H9 (cell line): ENCODE results near the gene GTF3C6. TPM values are rescaled to one million over a fixed set of nuclear protein-coding genes. Genes with fewer than 3 reads are reported as not detected.

ENCODE experiments used
- DNase-seq: peaks from one replicate; pipeline ENCODE4 v3.0.0-alpha.2; 2017
- H2AFZ ChIP-seq: one replicate; pipeline ENCODE4 v1.6.1; 2013; ENCODE audit warnings: mild to moderate bottlenecking, low read length, control low read depth, moderate library complexity
- H2AK5ac ChIP-seq: 2 replicates; pipeline ENCODE4 v1.6.1; 2013; ENCODE audit warnings: low read length, control low read depth, mixed read lengths; ENCODE audit not compliant: insufficient read length
- H2BK120ac ChIP-seq: one replicate; pipeline ENCODE4 v1.6.1; 2013; ENCODE audit warnings: low read depth, mild to moderate bottlenecking, low read length, control low read depth, inconsistent platforms; ENCODE audit not compliant: poor library complexity, severe bottlenecking
- H2BK12ac ChIP-seq: 2 replicates; pipeline ENCODE4 v1.6.1; 2013; ENCODE audit warnings: low read length, control low read depth, mixed read lengths, low read depth; ENCODE audit not compliant: insufficient read length
- H2BK15ac ChIP-seq: 2 replicates; pipeline ENCODE4 v1.6.1; 2013; ENCODE audit warnings: low read depth, low read length, control low read depth
- H2BK20ac ChIP-seq: one replicate; pipeline ENCODE4 v1.6.1; 2013; ENCODE audit warnings: low read depth, mild to moderate bottlenecking, low read length, control low read depth, inconsistent platforms; ENCODE audit not compliant: poor library complexity, severe bottlenecking
- H2BK5ac ChIP-seq: 2 replicates; pipeline ENCODE4 v1.6.1; 2013; ENCODE audit warnings: low read length, control low read depth, mixed read lengths; ENCODE audit not compliant: insufficient read length
- H3K14ac ChIP-seq: 2 replicates; pipeline ENCODE4 v1.6.1; 2013; ENCODE audit warnings: low read length, control low read depth; ENCODE audit not compliant: insufficient read depth
- H3K18ac ChIP-seq: 2 replicates; pipeline ENCODE4 v1.6.1; 2013; ENCODE audit warnings: low read depth, mild to moderate bottlenecking, mixed read lengths, low read length, control low read depth; ENCODE audit not compliant: insufficient read length
- H3K23ac ChIP-seq: 2 replicates; pipeline ENCODE4 v1.6.1; 2013; ENCODE audit warnings: low read length, control low read depth, mixed read lengths, low read depth; ENCODE audit not compliant: insufficient read length
- H3K23me2 ChIP-seq: 2 replicates; pipeline ENCODE4 v1.6.1; 2013; ENCODE audit warnings: low read depth, mild to moderate bottlenecking, mixed read lengths, low read length, control low read depth; ENCODE audit not compliant: insufficient read length, poor library complexity, severe bottlenecking
- H3K27ac ChIP-seq: 2 replicates; pipeline ENCODE4 v1.5.1; 2013; ENCODE audit warnings: low read length, control low read depth, mixed read lengths, low read depth; ENCODE audit not compliant: insufficient read length
- H3K27me3 ChIP-seq: 2 replicates; pipeline ENCODE4 v1.6.1; 2013; ENCODE audit warnings: low read length, control low read depth, inconsistent platforms; ENCODE audit not compliant: insufficient read depth
- H3K4ac ChIP-seq: 2 replicates; pipeline ENCODE4 v1.6.1; 2013; ENCODE audit warnings: low read depth, mild to moderate bottlenecking, control low read depth, inconsistent platforms, low read length, moderate library complexity
- H3K4me1 ChIP-seq: 2 replicates; pipeline ENCODE4 v1.6.1; 2013; ENCODE audit warnings: low read length, control low read depth, inconsistent platforms; ENCODE audit not compliant: insufficient read depth
- H3K4me2 ChIP-seq: 2 replicates; pipeline ENCODE4 v1.6.1; 2013; ENCODE audit warnings: low read length, control low read depth, mixed read lengths; ENCODE audit not compliant: insufficient read length, insufficient read depth
- H3K56ac ChIP-seq: 2 replicates; pipeline ENCODE4 v1.6.1; 2013; ENCODE audit warnings: low read depth, mild to moderate bottlenecking, mixed read lengths, low read length, control low read depth; ENCODE audit not compliant: insufficient read length
- H3K79me1 ChIP-seq: 2 replicates; pipeline ENCODE4 v1.6.1; 2013; ENCODE audit warnings: low read depth, mild to moderate bottlenecking, moderate library complexity, low read length, control low read depth, inconsistent platforms; ENCODE audit not compliant: insufficient read depth, poor library complexity, severe bottlenecking
- H3K79me2 ChIP-seq: 2 replicates; pipeline ENCODE4 v1.6.1; 2013; ENCODE audit warnings: low read length, control low read depth, inconsistent platforms; ENCODE audit not compliant: insufficient read depth
- H3K9ac ChIP-seq: 2 replicates; pipeline ENCODE4 v1.6.1; 2013; ENCODE audit warnings: low read length, control low read depth, mixed read lengths; ENCODE audit not compliant: insufficient read length; ENCODE audit errors: extremely low read depth
- H3K9me3 ChIP-seq: one replicate; pipeline ENCODE4 v1.6.1; 2013; ENCODE audit warnings: low read depth, low read length, inconsistent platforms; ENCODE audit not compliant: control insufficient read depth
- H3T11ph ChIP-seq: one replicate; pipeline ENCODE4 v1.6.1; 2013; ENCODE audit warnings: mild to moderate bottlenecking, low read length, control low read depth, inconsistent platforms
- H4K20me1 ChIP-seq: one replicate; pipeline ENCODE4 v1.6.1; 2013; ENCODE audit not compliant: control insufficient read depth, insufficient read length, insufficient read depth
- H4K5ac ChIP-seq: 2 replicates; pipeline ENCODE4 v1.6.1; 2013; ENCODE audit warnings: low read depth, mild to moderate bottlenecking, mixed read lengths, low read length, control low read depth; ENCODE audit not compliant: insufficient read length
- H4K8ac ChIP-seq: replicated peaks from 2 replicates; pipeline ENCODE4 v1.6.1; 2013; ENCODE audit warnings: low read length, control low read depth, mixed read lengths, low read depth; ENCODE audit not compliant: insufficient read length
- H4K91ac ChIP-seq: 2 replicates; pipeline ENCODE4 v1.6.1; 2013; ENCODE audit warnings: low read depth, mild to moderate bottlenecking, moderate library complexity, mixed read lengths, low read length, control low read depth; ENCODE audit not compliant: insufficient read length
- H3K27ac Mint-ChIP-seq, 3 experiments: 2 replicates in 2 of 3; 3 replicates in 1 of 3; pipeline ENCODE4 v1.8.0; 2020 to 2021; ENCODE audit warnings: mixed read lengths in 3 of 3, mild to moderate bottlenecking in 1 of 3, moderate library complexity in 1 of 3
- H3K27me3 Mint-ChIP-seq: 2 replicates; pipeline ENCODE4 v1.8.0; 2021; ENCODE audit warnings: low read depth, mild to moderate bottlenecking, moderate library complexity, mixed read lengths
- H3K36me3 Mint-ChIP-seq, 3 experiments: 2 replicates in 2 of 3; 3 replicates in 1 of 3; pipeline ENCODE4 v1.8.0; 2020 to 2021; ENCODE audit warnings: low read depth in 3 of 3, mixed read lengths in 3 of 3; ENCODE audit not compliant: insufficient read depth in 1 of 3
- H3K4me1 Mint-ChIP-seq, 2 experiments: 2 replicates each; pipeline ENCODE4 v1.8.0; 2020; ENCODE audit warnings: mixed read lengths in 2 of 2
- H3K4me3 Mint-ChIP-seq, 2 experiments: 2 replicates in 1 of 2; 3 replicates in 1 of 2; pipeline ENCODE4 v1.8.0; 2020 to 2021; ENCODE audit warnings: mild to moderate bottlenecking in 2 of 2, mixed read lengths in 2 of 2, moderate library complexity in 1 of 2
- H3K9me3 Mint-ChIP-seq, 2 experiments: 2 replicates in 1 of 2; 3 replicates in 1 of 2; pipeline ENCODE4 v1.8.0; 2020; ENCODE audit warnings: mild to moderate bottlenecking in 2 of 2, mixed read lengths in 2 of 2, moderate library complexity in 1 of 2
- WGBS: extraction: QIAGEN DNeasy Blood & Tissue Kit; methylation state at CpG from one replicate; pipeline ENCODE4 v1.1.7; 2013; ENCODE audit warnings: missing lambda C conversion rate, low lambda C conversion rate, mixed read lengths; ENCODE audit not compliant: insufficient read length; ENCODE audit errors: extremely low coverage; 5-methylcytosine and 5-hydroxymethylcytosine counted together
- total RNA-seq: library from RNA; stranded (reverse); gene quantifications from 2 replicates; pipeline ENCODE4 v1.2.1, GENCODE V29; 2021
- TF ChIP-seq, protein P1 (sequence below): fragments of 200-600 bp; sonication (generic); conservative IDR thresholded peaks from 3 replicates; pipeline ENCODE4 v1.8.0; 2021; ENCODE audit warnings: antibody characterized with exemption, mild to moderate bottlenecking

The GTF3C6 gene
- total RNA-seq, 1 experiment from 2014 or later = 106 TPM

DNA sequence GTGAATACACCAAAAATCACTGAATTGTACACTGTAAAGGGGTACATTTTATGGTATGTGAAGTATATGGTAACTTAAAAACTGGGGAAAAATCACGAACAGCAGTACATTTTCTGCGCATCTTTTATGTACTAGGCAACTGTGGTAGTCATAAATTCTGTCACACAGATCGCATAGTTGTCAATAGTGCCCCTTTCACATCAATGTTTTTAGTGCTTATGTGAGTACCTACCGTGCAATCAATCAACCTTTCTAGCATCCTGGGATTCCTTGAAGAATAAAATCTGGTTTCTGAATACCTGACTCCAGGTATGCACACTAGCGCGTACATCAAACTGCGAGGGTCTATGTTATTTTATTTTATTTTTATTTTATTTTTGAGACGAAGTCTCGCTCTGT, 22.7 kb downstream of the GTF3C6 start:
- no peak overlapping the region for H3K18ac ChIP-seq
- H2AFZ ChIP-seq = no peak overlapping the region

More for the DNA sequence above, 22.7 kb downstream of the GTF3C6 start:
- H3K4ac ChIP-seq = no peak overlapping the region
- peaks cover 9 to 13% of the 10 kb centered on the region in 2 experiments for H3K9me3 Mint-ChIP-seq
- H3K23me2 ChIP-seq = peaks cover 5% of the 10 kb centered on the region
- H3K4me1 Mint-ChIP-seq = peaks cover 6 to 11% of the 10 kb centered on the region in 2 experiments
- no peak overlapping the region for H4K8ac ChIP-seq
- no CpG with 5 or more reads among the region's 9 CpGs for WGBS
- H3K79me2 ChIP-seq = peaks cover 16% of the 10 kb centered on the region; the same call in 1 of the 2 replicates
- H3K4me2 ChIP-seq = peak overlapping the region; percentile 77
- H2BK15ac ChIP-seq = no peak overlapping the region
- no peak overlapping the region for H2BK20ac ChIP-seq
- H3K4me1 ChIP-seq = no peaks in the 10 kb centered on the region
- H2AK5ac ChIP-seq = no peak overlapping the region
- no peak overlapping the region for H2BK5ac ChIP-seq
- H4K5ac ChIP-seq = no peak overlapping the region
- H4K20me1 ChIP-seq = no peaks in the 10 kb centered on the region
- no peak overlapping the region for H3K27ac ChIP-seq
- no peak overlapping the region for H2BK120ac ChIP-seq
- no peak overlapping the region for H3K14ac ChIP-seq
- H3K27ac Mint-ChIP-seq = peak overlapping the region in 2 of 3 experiments; percentile 71 to 83; a peak in 3 of 7 replicates
- H3K27me3 Mint-ChIP-seq = peaks cover 2% of the 10 kb centered on the region; the same call in 1 of the 2 replicates
- H3T11ph ChIP-seq = no peak overlapping the region
- H3K36me3 Mint-ChIP-seq = peaks cover 26 to 41% (median 39%) of the 10 kb centered on the region in 3 experiments
- no peak overlapping the region for H4K91ac ChIP-seq
- TF ChIP-seq, protein P1, sequence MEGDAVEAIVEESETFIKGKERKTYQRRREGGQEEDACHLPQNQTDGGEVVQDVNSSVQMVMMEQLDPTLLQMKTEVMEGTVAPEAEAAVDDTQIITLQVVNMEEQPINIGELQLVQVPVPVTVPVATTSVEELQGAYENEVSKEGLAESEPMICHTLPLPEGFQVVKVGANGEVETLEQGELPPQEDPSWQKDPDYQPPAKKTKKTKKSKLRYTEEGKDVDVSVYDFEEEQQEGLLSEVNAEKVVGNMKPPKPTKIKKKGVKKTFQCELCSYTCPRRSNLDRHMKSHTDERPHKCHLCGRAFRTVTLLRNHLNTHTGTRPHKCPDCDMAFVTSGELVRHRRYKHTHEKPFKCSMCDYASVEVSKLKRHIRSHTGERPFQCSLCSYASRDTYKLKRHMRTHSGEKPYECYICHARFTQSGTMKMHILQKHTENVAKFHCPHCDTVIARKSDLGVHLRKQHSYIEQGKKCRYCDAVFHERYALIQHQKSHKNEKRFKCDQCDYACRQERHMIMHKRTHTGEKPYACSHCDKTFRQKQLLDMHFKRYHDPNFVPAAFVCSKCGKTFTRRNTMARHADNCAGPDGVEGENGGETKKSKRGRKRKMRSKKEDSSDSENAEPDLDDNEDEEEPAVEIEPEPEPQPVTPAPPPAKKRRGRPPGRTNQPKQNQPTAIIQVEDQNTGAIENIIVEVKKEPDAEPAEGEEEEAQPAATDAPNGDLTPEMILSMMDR = no peak
- H3K4me3 Mint-ChIP-seq = peak overlapping the region; percentile 98 to 99
- no peaks in the 10 kb centered on the region for H3K27me3 ChIP-seq
- no peak overlapping the region for H3K23ac ChIP-seq
- peak overlapping the region; percentile 47 for H3K9ac ChIP-seq
- no peak overlapping the region for H3K56ac ChIP-seq
- no peaks in the 10 kb centered on the region for H3K9me3 ChIP-seq
- DNase-seq = no peak
- H2BK12ac ChIP-seq = no peak overlapping the region
- peaks cover 7% of the 10 kb centered on the region for H3K79me1 ChIP-seq
